NB4 (cell line): ENCODE measurements around the gene THBS1.

ENCODE experiments used
- DNase-seq: peaks from one replicate; pipeline ENCODE4 v3.0.0; 2010; ENCODE audit warnings: low read depth
- H3K4me3 ChIP-seq: one replicate; pipeline ENCODE4 v1.5.1; 2011; ENCODE audit warnings: mild to moderate bottlenecking, low read depth, low read length, moderate library complexity
- CTCF ChIP-seq: IDR thresholded peaks from one replicate; pipeline ENCODE4 v1.5.1; 2012; ENCODE audit warnings: low read depth, low read length
- MAX ChIP-seq: IDR thresholded peaks from 2 replicates; pipeline ENCODE4 v1.6.1; 2011; ENCODE audit warnings: low read depth, low read length
- MYC ChIP-seq: IDR thresholded peaks from 2 replicates; pipeline ENCODE4 v1.6.1; 2011; ENCODE audit warnings: low read depth, low read length
- POLR2A ChIP-seq: IDR thresholded peaks from 2 replicates; pipeline ENCODE4 v1.6.1; 2011; ENCODE audit warnings: mild to moderate bottlenecking; ENCODE audit not compliant: insufficient read length; ENCODE audit errors: extremely low read depth

The THBS1 gene

GRCh38 chr15:39586387-39587095 is 5.7 kb downstream of the THBS1 start:
- no peak for TF ChIP-seq CTCF
- no peak for TF ChIP-seq MYC
- no peak for TF ChIP-seq MAX
- H3K4me3 ChIP-seq, result no peak overlapping the region
- no peak for DNase-seq

GRCh38 chr15:39587096-39587721 is 6.3 kb downstream of the THBS1 start:
- DNase-seq, result no peak
- TF ChIP-seq MAX (no peak), CTCF (no peak), POLR2A (no peak), MYC (no peak)

GRCh38 chr15:39587731-39588530 is 7.1 kb downstream of the THBS1 start:
- DNase-seq, result no peak
- no peak for TF ChIP-seq CTCF
- no peak for TF ChIP-seq MYC
- TF ChIP-seq POLR2A, result no peak
- TF ChIP-seq MAX, result no peak
- no peak overlapping the region for H3K4me3 ChIP-seq

More at GRCh38 chr15:39587096-39587721, 6.3 kb downstream of the THBS1 start:
- no peak overlapping the region for H3K4me3 ChIP-seq

- H3K4me3 ChIP-seq, result no peak overlapping the region
- DNase-seq, result no peak
- no peak for TF ChIP-seq CTCF
- no peak for TF ChIP-seq MYC
- no peak for TF ChIP-seq MAX
- TF ChIP-seq POLR2A, result no peak
These were observed 7.8 kb downstream of the THBS1 start for GRCh38 chr15:39588531-39589192.

GRCh38 chr15:39589193-39589814 is 8.4 kb downstream of the THBS1 start:
- H3K4me3 ChIP-seq, result no peak overlapping the region
- TF ChIP-seq MAX (no peak), POLR2A (no peak), CTCF (no peak), MYC (no peak)
- no peak for DNase-seq
